SK-N-SH treated with all-trans-retinoic acid at 6 μM for 48 hours (cell line): ENCODE results near the gene WASHC1.
"Not testable (repeated sequence)": the region's sequence is repeated elsewhere in the genome, so short reads cannot be mapped to it uniquely, and the experiment has no call there.

Experiments
- SNAI2 ChIP-seq: fragments of 250-450 bp; sonication (Bioruptor Pico); IDR thresholded peaks from 2 replicates; pipeline ENCODE4 v1.5.0; 2020; ENCODE audit warnings: mild to moderate bottlenecking, moderate library complexity
- ZFP3 ChIP-seq: fragments of 250-450 bp; sonication (Bioruptor Pico); IDR thresholded peaks from 2 replicates; pipeline ENCODE4 v1.5.0; 2020; ENCODE audit warnings: mild to moderate bottlenecking, moderate library complexity

GRCh38 chr9:73900-74525 is 44.8 kb upstream of the WASHC1 start:
- TF ChIP-seq ZFP3, SNAI2 (CRISPR knock-in tag): not testable (repeated sequence)
